ENCODE data around the gene KANK3.

DNA sequence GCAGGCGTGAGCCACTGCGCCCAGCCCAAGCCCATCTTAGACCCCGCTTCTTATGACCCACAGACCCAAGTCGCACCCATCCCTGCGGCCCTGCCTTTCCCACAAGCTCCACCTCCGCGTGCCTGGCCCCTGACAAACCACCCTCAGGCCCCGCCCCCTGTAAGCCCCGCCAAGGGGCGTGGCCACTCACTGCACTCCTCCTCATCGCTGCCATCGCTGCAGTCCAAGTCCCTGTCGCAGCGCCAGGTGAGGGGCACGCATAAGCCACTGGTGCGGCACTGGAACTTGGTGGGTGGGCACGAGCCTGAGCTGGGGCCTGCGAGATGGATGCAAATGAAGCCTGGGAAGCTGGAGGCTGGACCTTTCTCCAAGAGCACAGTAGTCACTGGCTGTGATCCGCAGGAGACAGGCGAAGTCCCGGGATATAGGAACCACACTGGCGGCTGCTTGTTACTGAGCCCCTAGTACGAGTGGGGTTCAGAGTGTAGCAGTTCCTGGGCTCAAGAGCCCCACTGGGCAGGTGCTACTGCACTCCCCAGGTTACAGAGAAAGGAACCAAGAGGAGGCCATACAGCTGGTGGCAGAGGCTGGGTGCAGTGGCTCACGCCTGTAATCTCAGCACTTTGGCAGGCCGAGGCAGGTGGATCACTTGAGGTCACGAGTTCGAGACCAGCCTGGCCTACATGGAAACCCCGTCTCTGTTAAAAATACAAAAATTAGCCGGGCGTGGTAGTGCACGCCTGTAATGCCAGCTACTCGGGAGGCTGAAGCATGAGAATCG, 38.0 kb downstream of the KANK3 start:
- TF ChIP-seq, protein P1, sequence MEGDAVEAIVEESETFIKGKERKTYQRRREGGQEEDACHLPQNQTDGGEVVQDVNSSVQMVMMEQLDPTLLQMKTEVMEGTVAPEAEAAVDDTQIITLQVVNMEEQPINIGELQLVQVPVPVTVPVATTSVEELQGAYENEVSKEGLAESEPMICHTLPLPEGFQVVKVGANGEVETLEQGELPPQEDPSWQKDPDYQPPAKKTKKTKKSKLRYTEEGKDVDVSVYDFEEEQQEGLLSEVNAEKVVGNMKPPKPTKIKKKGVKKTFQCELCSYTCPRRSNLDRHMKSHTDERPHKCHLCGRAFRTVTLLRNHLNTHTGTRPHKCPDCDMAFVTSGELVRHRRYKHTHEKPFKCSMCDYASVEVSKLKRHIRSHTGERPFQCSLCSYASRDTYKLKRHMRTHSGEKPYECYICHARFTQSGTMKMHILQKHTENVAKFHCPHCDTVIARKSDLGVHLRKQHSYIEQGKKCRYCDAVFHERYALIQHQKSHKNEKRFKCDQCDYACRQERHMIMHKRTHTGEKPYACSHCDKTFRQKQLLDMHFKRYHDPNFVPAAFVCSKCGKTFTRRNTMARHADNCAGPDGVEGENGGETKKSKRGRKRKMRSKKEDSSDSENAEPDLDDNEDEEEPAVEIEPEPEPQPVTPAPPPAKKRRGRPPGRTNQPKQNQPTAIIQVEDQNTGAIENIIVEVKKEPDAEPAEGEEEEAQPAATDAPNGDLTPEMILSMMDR (IDR thresholded peaks at IDR 0.05 in 4 of 5, conservative IDR thresholded peaks at IDR 0.05 in 1 of 5): no peak
- TF ChIP-seq POLR2A (IDR thresholded peaks at IDR 0.05): no peak
